ENCODE data around the gene OXSR1. TPM values are rescaled to one million over a fixed set of nuclear protein-coding genes. Genes with fewer than 3 reads are reported as not detected.

Gene OXSR1
- total RNA-seq, 1 experiment from 2014 or later, result 33.2 TPM

DNA sequence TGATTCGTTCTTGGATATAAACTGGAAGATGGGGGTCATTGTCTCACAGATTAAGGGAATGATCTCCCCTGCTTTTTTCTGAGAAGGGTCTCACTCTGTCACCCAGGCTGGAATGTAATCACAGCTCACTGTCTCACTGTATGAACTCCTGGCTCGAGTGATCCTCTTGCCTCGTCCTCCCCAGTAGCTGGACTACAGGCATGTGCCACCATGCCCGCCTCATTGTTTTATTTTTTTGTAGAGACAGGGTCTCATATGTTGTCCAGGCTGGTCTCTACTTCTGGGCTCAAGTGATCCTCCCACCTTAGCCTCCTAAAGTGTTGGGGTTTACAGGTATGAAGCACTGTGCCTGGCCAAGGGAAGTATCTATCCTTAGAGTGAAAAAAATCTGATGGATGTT lies 5.4 kb downstream of the OXSR1 start:
- CTCF ChIA-PET, result no interaction called here
- no TSS peak for BruUV-seq (replicated peaks)
- Histone ChIP-seq H3K36me3 (ENCODE audit: control insufficient read depth, insufficient read depth, low read length) (peaks cover 4% of the 10 kb centered on the region; the same call in 1 of the 2 replicates), H3K9me3 (ENCODE audit: control insufficient read depth, insufficient read depth, low read depth, low read length) (no peaks in the 10 kb centered on the region), H3K4me1 (ENCODE audit: control insufficient read depth, insufficient read depth, low read length) (peaks cover 26% of the 10 kb centered on the region), H3K4me3 (ENCODE audit: low read depth in 2 of 2, low read length in 2 of 2) (no peak overlapping the region), H3K27ac (ENCODE audit: low read length) (no peak overlapping the region), H3K27me3 (ENCODE audit: control insufficient read depth, insufficient read depth, low read length) (no peaks in the 10 kb centered on the region)
- in situ Hi-C loops (cut with HindIII; ENCODE audit: low pct_unique_long_range_greater_than_20kb, low sequenced_read_pairs) (no loop called here), intact Hi-C loops (cut with micrococcal nuclease; ENCODE audit: unreplicated experiment) (no loop called here)
- DNase-seq (ENCODE audit: low read depth, low spot score) (no peak), ATAC-seq (no peak)
- POLR2A ChIA-PET, result interaction anchor here (0.5 kb wide), 1 partner anchor 158 kb away, joined by 13 read pairs; no protein-coding TSS in a partner anchor
- TF ChIP-seq TCF7L2 (IDR thresholded peaks at IDR 0.05; ENCODE audit: low read depth, low read length), result no peak
- no peak for TF ChIP-seq REST (IDR thresholded peaks at IDR 0.05; ENCODE audit: insufficient read depth in 1 of 2, low read depth in 2 of 2, low read length in 1 of 2)
- TF ChIP-seq SIN3A (IDR thresholded peaks at IDR 0.05; ENCODE audit: borderline replicate concordance, insufficient read depth, low read depth, low read length), result no peak
- TF ChIP-seq, protein P1, sequence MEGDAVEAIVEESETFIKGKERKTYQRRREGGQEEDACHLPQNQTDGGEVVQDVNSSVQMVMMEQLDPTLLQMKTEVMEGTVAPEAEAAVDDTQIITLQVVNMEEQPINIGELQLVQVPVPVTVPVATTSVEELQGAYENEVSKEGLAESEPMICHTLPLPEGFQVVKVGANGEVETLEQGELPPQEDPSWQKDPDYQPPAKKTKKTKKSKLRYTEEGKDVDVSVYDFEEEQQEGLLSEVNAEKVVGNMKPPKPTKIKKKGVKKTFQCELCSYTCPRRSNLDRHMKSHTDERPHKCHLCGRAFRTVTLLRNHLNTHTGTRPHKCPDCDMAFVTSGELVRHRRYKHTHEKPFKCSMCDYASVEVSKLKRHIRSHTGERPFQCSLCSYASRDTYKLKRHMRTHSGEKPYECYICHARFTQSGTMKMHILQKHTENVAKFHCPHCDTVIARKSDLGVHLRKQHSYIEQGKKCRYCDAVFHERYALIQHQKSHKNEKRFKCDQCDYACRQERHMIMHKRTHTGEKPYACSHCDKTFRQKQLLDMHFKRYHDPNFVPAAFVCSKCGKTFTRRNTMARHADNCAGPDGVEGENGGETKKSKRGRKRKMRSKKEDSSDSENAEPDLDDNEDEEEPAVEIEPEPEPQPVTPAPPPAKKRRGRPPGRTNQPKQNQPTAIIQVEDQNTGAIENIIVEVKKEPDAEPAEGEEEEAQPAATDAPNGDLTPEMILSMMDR (IDR thresholded peaks at IDR 0.05), result no peak
- no peak for TF ChIP-seq POLR2AphosphoS5 (IDR thresholded peaks at IDR 0.05; ENCODE audit: low read depth, low read length)

- no peak overlapping the region for H3K4me3 ChIP-seq (ENCODE audit: low read depth in 2 of 2, low read length in 2 of 2)
- H3K36me3 ChIP-seq (ENCODE audit: control insufficient read depth, insufficient read depth, low read length), result no peaks in the 10 kb centered on the region
- no peaks in the 10 kb centered on the region for H3K27me3 ChIP-seq (ENCODE audit: control insufficient read depth, insufficient read depth, low read length)
- ATAC-seq, result no peak
- H3K4me1 ChIP-seq (ENCODE audit: control insufficient read depth, insufficient read depth, low read length), result peaks cover 26% of the 10 kb centered on the region
- H3K27ac ChIP-seq (ENCODE audit: low read length), result no peak overlapping the region
- in situ Hi-C loops (cut with HindIII; ENCODE audit: low pct_unique_long_range_greater_than_20kb, low sequenced_read_pairs), result no loop called here
- no peaks in the 10 kb centered on the region for H3K9me3 ChIP-seq (ENCODE audit: control insufficient read depth, insufficient read depth, low read depth, low read length)
- intact Hi-C loops (cut with micrococcal nuclease; ENCODE audit: unreplicated experiment), result no loop called here
- TF ChIP-seq SIN3A (IDR thresholded peaks at IDR 0.05; ENCODE audit: borderline replicate concordance, insufficient read depth, low read depth, low read length) (no peak), REST (IDR thresholded peaks at IDR 0.05; ENCODE audit: insufficient read depth in 1 of 2, low read depth in 2 of 2, low read length in 1 of 2) (no peak), TCF7L2 (IDR thresholded peaks at IDR 0.05; ENCODE audit: low read depth, low read length) (no peak)
- ChIA-PET CTCF (no interaction called here), POLR2A (no interaction called here)
- BruUV-seq (replicated peaks), result no TSS peak
- DNase-seq (ENCODE audit: low read depth, low spot score), result no peak
Observed at GRCh38 chr3:38171622-38172021, 6.3 kb downstream of the OXSR1 start.

Data from Panc1 (cell line).